Endothelial cell (in vitro differentiated cells): Measurements from ENCODE around the gene TSKS. TPM values are rescaled to one million over a fixed set of nuclear protein-coding genes. Genes with fewer than 3 reads are reported as not detected.
A peak's percentile ranks its signal among the peaks of the same experiment; 100 is the strongest.

ENCODE experiments used
- DNase-seq: peaks from one replicate; pipeline ENCODE4 v3.0.0; 2021; ENCODE audit warnings: low spot score
- H3K27ac Mint-ChIP-seq: one replicate; pipeline ENCODE4 v1.8.0; 2021; ENCODE audit warnings: mixed read lengths, inconsistent platforms; ENCODE audit not compliant: unreplicated experiment
- H3K27me3 Mint-ChIP-seq: one replicate; pipeline ENCODE4 v1.8.0; 2021; ENCODE audit warnings: mild to moderate bottlenecking, moderate library complexity, mixed read lengths, inconsistent platforms; ENCODE audit not compliant: unreplicated experiment
- H3K36me3 Mint-ChIP-seq: one replicate; pipeline ENCODE4 v1.8.0; 2021; ENCODE audit warnings: mild to moderate bottlenecking, low read depth, mixed read lengths, inconsistent platforms; ENCODE audit not compliant: unreplicated experiment
- H3K4me1 Mint-ChIP-seq: one replicate; pipeline ENCODE4 v1.8.0; 2021; ENCODE audit warnings: mild to moderate bottlenecking, mixed read lengths, inconsistent platforms; ENCODE audit not compliant: unreplicated experiment
- H3K4me3 Mint-ChIP-seq: one replicate; pipeline ENCODE4 v1.8.0; 2021; ENCODE audit warnings: mild to moderate bottlenecking, mixed read lengths, inconsistent platforms; ENCODE audit not compliant: unreplicated experiment
- H3K9me3 Mint-ChIP-seq: one replicate; pipeline ENCODE4 v1.8.0; 2021; ENCODE audit warnings: mixed read lengths, inconsistent platforms; ENCODE audit not compliant: unreplicated experiment
- CTCF ChIP-seq: fragments of 200-600 bp; sonication (generic); IDR thresholded peaks from one replicate; pipeline ENCODE4 v1.5.0; 2021; ENCODE audit warnings: antibody characterized with exemption; ENCODE audit not compliant: unreplicated experiment
- total RNA-seq: library from RNA; stranded (reverse); fragmentation: NEBNext Ultra II Directional; extraction: Animal tissue kit (Norgen Biotek cat#: 25700); gene quantifications from one replicate; pipeline ENCODE4 v1.2.1, GENCODE V29; 2021; ENCODE audit not compliant: unreplicated experiment

TSKS gene
- total RNA-seq, 1 donor from 2014 or later: not detected

- Mint-ChIP-seq H3K27me3 (peaks cover 7% of the 10 kb centered on the region), H3K9me3 (no peaks in the 10 kb centered on the region), H3K36me3 (peaks cover 38% of the 10 kb centered on the region), H3K4me1 (peaks cover 17% of the 10 kb centered on the region), H3K4me3 (peak overlapping the region; percentile 50), H3K27ac (peak overlapping the region; percentile 73)
- no peak for TF ChIP-seq CTCF
- no peak for DNase-seq
Measured at GRCh38 chr19:49781394-49781793, 18.3 kb upstream of the TSKS start.

- TF ChIP-seq CTCF: no peak
- Mint-ChIP-seq H3K27ac (peak overlapping the region; percentile 73), H3K27me3 (peaks cover 7% of the 10 kb centered on the region), H3K9me3 (no peaks in the 10 kb centered on the region), H3K36me3 (peaks cover 39% of the 10 kb centered on the region), H3K4me1 (peaks cover 17% of the 10 kb centered on the region), H3K4me3 (peak overlapping the region; percentile 50)
- no peak for DNase-seq
Measured at GRCh38 chr19:49780861-49781260, 17.8 kb upstream of the TSKS start.

- peak overlapping the region; percentile 73 for H3K27ac Mint-ChIP-seq
Measured at GRCh38 chr19:49779731-49780555, 16.8 kb upstream of the TSKS start.

GRCh38 chr19:49776371-49776764 lies 13.3 kb upstream of the TSKS start:
- no peak for DNase-seq
- Mint-ChIP-seq H3K4me3 (peak overlapping the region; percentile 53), H3K27ac (peak overlapping the region; percentile 6), H3K27me3 (peaks cover 11% of the 10 kb centered on the region), H3K36me3 (peaks cover 32% of the 10 kb centered on the region), H3K9me3 (no peaks in the 10 kb centered on the region), H3K4me1 (peaks cover 19% of the 10 kb centered on the region)
- no peak for TF ChIP-seq CTCF

More at GRCh38 chr19:49779731-49780555, 16.8 kb upstream of the TSKS start:
- H3K9me3 Mint-ChIP-seq: no peaks in the 10 kb centered on the region
- peaks cover 17% of the 10 kb centered on the region for H3K4me1 Mint-ChIP-seq
- no peak for TF ChIP-seq CTCF
- H3K36me3 Mint-ChIP-seq: peaks cover 34% of the 10 kb centered on the region
- no peak overlapping the region for H3K4me3 Mint-ChIP-seq
- DNase-seq: no peak
- H3K27me3 Mint-ChIP-seq: peaks cover 7% of the 10 kb centered on the region

- peak overlapping the region; percentile 53 for H3K4me3 Mint-ChIP-seq
- H3K4me1 Mint-ChIP-seq: peaks cover 13% of the 10 kb centered on the region
- peaks cover 11% of the 10 kb centered on the region for H3K27me3 Mint-ChIP-seq
- no peak for DNase-seq
- no peak for TF ChIP-seq CTCF
- H3K27ac Mint-ChIP-seq: peak overlapping the region; percentile 52
- H3K9me3 Mint-ChIP-seq: no peaks in the 10 kb centered on the region
- H3K36me3 Mint-ChIP-seq: peaks cover 32% of the 10 kb centered on the region
Measured at GRCh38 chr19:49775742-49776370, 12.8 kb upstream of the TSKS start.
